GM19099 (cell line): Measurements from ENCODE around the gene PIK3CD.

Experiments used
- POLR2A ChIP-seq: IDR thresholded peaks from 3 replicates; pipeline ENCODE4 v1.6.1; 2011; ENCODE audit warnings: low read depth; ENCODE audit not compliant: insufficient read length; ENCODE audit errors: extremely low read depth

Gene PIK3CD

GRCh38 chr1:9613625-9614299 is 37.8 kb upstream of the PIK3CD start:
- TF ChIP-seq POLR2A: no peak

- no peak for TF ChIP-seq POLR2A
Observed at GRCh38 chr1:9615316-9616063, 36.0 kb upstream of the PIK3CD start.

GRCh38 chr1:9618909-9619679 is 32.4 kb upstream of the PIK3CD start:
- no peak for TF ChIP-seq POLR2A

GRCh38 chr1:9621032-9621431 is 30.5 kb upstream of the PIK3CD start:
- no peak for TF ChIP-seq POLR2A

- TF ChIP-seq POLR2A: no peak
Observed at GRCh38 chr1:9624081-9624480, 27.4 kb upstream of the PIK3CD start.

- TF ChIP-seq POLR2A: peak; percentile 30
Observed at GRCh38 chr1:9626201-9626608, 25.3 kb upstream of the PIK3CD start.

GRCh38 chr1:9628541-9629444 is 22.7 kb upstream of the PIK3CD start:
- peak; percentile 39 for TF ChIP-seq POLR2A

GRCh38 chr1:9629445-9630201 is 21.9 kb upstream of the PIK3CD start:
- TF ChIP-seq POLR2A: peak; percentile 57

GRCh38 chr1:9630331-9631111 is 21.0 kb upstream of the PIK3CD start:
- TF ChIP-seq POLR2A: peak; percentile 23

- no peak for TF ChIP-seq POLR2A
Observed at GRCh38 chr1:9631613-9632012, 19.9 kb upstream of the PIK3CD start.

- TF ChIP-seq POLR2A: no peak
Observed at GRCh38 chr1:9633493-9633892, 18.0 kb upstream of the PIK3CD start.

- TF ChIP-seq POLR2A: no peak
Observed at GRCh38 chr1:9634582-9634981, 16.9 kb upstream of the PIK3CD start.

GRCh38 chr1:9639227-9639626 is 12.3 kb upstream of the PIK3CD start:
- no peak for TF ChIP-seq POLR2A
